ENCODE results near the gene CYP4F3. TPM values are rescaled to one million over a fixed set of nuclear protein-coding genes. Genes with fewer than 3 reads are reported as not detected.

The CYP4F3 gene
- polyA plus RNA-seq, 1 experiment = 0.11 TPM

GRCh38 chr19:15633082-15633835 lies 7.4 kb upstream of the CYP4F3 start:
- ChIA-PET CTCF (no interaction called here), POLR2A (no interaction called here)
- no peak for DNase-seq (ENCODE audit: low read depth, low spot score)
- H3K27ac ChIP-seq (ENCODE audit: low read depth, low read length) = no peak overlapping the region
- no peaks in the 10 kb centered on the region for H3K27me3 ChIP-seq (ENCODE audit: control insufficient read depth, insufficient read depth, low read length)
- peaks cover 5% of the 10 kb centered on the region; the same call in 1 of the 2 replicates for H3K9me3 ChIP-seq (ENCODE audit: control insufficient read depth, insufficient read depth, low read length)
- no peak overlapping the region for H3K4me3 ChIP-seq (ENCODE audit: low read depth, low read length)
- no peak for TF ChIP-seq CTCF (IDR thresholded peaks at IDR 0.05; ENCODE audit: low read depth, low read length)

GRCh38 chr19:15634105-15634504 lies 6.6 kb upstream of the CYP4F3 start:
- TF ChIP-seq CTCF (IDR thresholded peaks at IDR 0.05; ENCODE audit: low read depth, low read length) = no peak
- DNase-seq (ENCODE audit: low read depth, low spot score) = no peak
- POLR2A ChIA-PET = no interaction called here
- H3K27me3 ChIP-seq (ENCODE audit: control insufficient read depth, insufficient read depth, low read length) = no peaks in the 10 kb centered on the region
- no peak overlapping the region for H3K4me3 ChIP-seq (ENCODE audit: low read depth, low read length)
- H3K9me3 ChIP-seq (ENCODE audit: control insufficient read depth, insufficient read depth, low read length) = peaks cover 2% of the 10 kb centered on the region; the same call in 1 of the 2 replicates
- no peak overlapping the region for H3K27ac ChIP-seq (ENCODE audit: low read depth, low read length)
- CTCF ChIA-PET = no interaction called here

GRCh38 chr19:15635016-15635805 lies 5.5 kb upstream of the CYP4F3 start:
- Histone ChIP-seq H3K4me3 (ENCODE audit: low read depth, low read length) (no peak overlapping the region), H3K27me3 (ENCODE audit: control insufficient read depth, insufficient read depth, low read length) (no peaks in the 10 kb centered on the region), H3K9me3 (ENCODE audit: control insufficient read depth, insufficient read depth, low read length) (no peaks in the 10 kb centered on the region; the same call in 1 of the 2 replicates), H3K27ac (ENCODE audit: low read depth, low read length) (no peak overlapping the region)
- CTCF ChIA-PET = no interaction called here
- POLR2A ChIA-PET = no interaction called here
- TF ChIP-seq CTCF (IDR thresholded peaks at IDR 0.05; ENCODE audit: low read depth, low read length) = no peak
- no peak for DNase-seq (ENCODE audit: low read depth, low spot score)

- Histone ChIP-seq H3K27me3 (ENCODE audit: control insufficient read depth, insufficient read depth, low read length) (no peaks in the 10 kb centered on the region), H3K9me3 (ENCODE audit: control insufficient read depth, insufficient read depth, low read length) (peaks cover 5% of the 10 kb centered on the region), H3K4me3 (ENCODE audit: low read depth, low read length) (no peak overlapping the region), H3K27ac (ENCODE audit: low read depth, low read length) (no peak overlapping the region)
- ChIA-PET POLR2A (no interaction called here), CTCF (no interaction called here)
- no peak for TF ChIP-seq CTCF (IDR thresholded peaks at IDR 0.05; ENCODE audit: low read depth, low read length)
- no peak for DNase-seq (ENCODE audit: low read depth, low spot score)
These were observed 4.7 kb upstream of the CYP4F3 start for GRCh38 chr19:15636026-15636425.

- Histone ChIP-seq H3K27ac (ENCODE audit: low read depth, low read length) (no peak overlapping the region), H3K4me3 (ENCODE audit: low read depth, low read length) (no peak overlapping the region), H3K9me3 (ENCODE audit: control insufficient read depth, insufficient read depth, low read length) (peaks cover 12% of the 10 kb centered on the region), H3K27me3 (ENCODE audit: control insufficient read depth, insufficient read depth, low read length) (no peaks in the 10 kb centered on the region)
- ChIA-PET POLR2A (no interaction called here), CTCF (interaction anchor here (0.6 kb wide), 1 partner anchor 455 kb away, joined by 3 read pairs; no protein-coding TSS in a partner anchor)
- no peak for TF ChIP-seq CTCF (IDR thresholded peaks at IDR 0.05; ENCODE audit: low read depth, low read length)
- no peak for DNase-seq (ENCODE audit: low read depth, low spot score)
These were observed 1.1 kb upstream of the CYP4F3 start for GRCh38 chr19:15639596-15639995.
